Measurements from ENCODE around the gene NTN3. TPM values are rescaled to one million over a fixed set of nuclear protein-coding genes. Genes with fewer than 3 reads are reported as not detected.

NTN3 gene
- total and polyA plus RNA-seq, 2 donors from 2014 or later = 0.28 TPM; not detected in 1

DNA sequence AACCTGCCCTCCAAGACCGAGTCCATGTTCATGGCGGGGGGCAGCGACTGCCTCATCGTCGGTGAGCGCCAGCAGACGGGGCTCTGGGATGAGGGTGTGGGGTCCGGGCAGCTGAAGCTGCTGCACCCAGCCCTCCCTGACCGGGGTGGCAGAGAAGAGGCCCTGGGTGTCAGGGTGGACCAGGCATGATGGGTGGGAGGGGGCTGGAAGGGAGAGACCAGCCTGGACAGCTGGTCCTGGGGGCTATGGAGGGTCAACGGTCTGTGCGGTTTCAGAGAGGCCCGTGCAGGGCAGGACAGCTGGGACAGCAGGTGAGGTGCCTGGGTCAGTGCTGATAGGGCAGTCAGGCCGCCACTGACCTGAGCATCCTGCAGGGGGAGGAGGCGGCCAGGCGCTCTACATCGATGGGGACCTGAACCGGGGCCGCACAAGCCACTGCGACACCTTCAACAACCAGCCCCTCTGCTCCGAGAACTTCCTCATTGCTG is 29.4 kb downstream of the NTN3 start:
- TF ChIP-seq, protein P1, sequence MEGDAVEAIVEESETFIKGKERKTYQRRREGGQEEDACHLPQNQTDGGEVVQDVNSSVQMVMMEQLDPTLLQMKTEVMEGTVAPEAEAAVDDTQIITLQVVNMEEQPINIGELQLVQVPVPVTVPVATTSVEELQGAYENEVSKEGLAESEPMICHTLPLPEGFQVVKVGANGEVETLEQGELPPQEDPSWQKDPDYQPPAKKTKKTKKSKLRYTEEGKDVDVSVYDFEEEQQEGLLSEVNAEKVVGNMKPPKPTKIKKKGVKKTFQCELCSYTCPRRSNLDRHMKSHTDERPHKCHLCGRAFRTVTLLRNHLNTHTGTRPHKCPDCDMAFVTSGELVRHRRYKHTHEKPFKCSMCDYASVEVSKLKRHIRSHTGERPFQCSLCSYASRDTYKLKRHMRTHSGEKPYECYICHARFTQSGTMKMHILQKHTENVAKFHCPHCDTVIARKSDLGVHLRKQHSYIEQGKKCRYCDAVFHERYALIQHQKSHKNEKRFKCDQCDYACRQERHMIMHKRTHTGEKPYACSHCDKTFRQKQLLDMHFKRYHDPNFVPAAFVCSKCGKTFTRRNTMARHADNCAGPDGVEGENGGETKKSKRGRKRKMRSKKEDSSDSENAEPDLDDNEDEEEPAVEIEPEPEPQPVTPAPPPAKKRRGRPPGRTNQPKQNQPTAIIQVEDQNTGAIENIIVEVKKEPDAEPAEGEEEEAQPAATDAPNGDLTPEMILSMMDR (IDR thresholded peaks at IDR 0.05; ENCODE audit: borderline replicate concordance, extremely low read depth, insufficient read depth) = no peak
- DNase-seq (peak in 2 of 5 donors; percentile 61 to 74), FAIRE-seq (no peak)
- H3K27ac ChIP-seq (ENCODE audit: low read depth in 2 of 2, low read length in 2 of 2) = peak overlapping the region; percentile 41 to 50
- peak overlapping the region in 1 of 3 donors; percentile 67 for H3K4me3 ChIP-seq (ENCODE audit: low read length in 3 of 3)
- H3K9me3 ChIP-seq (ENCODE audit: control insufficient read depth in 2 of 3, insufficient read depth in 1 of 3, low read length in 3 of 3) = no peaks in the 10 kb centered on the region
- H3K9ac ChIP-seq (ENCODE audit: low read length in 3 of 3) = peak overlapping the region in 1 of 3 donors; percentile 26
- H3K27me3 ChIP-seq (ENCODE audit: control insufficient read depth, insufficient read depth, low read length) = no peaks in the 10 kb centered on the region
- H3K4me1 ChIP-seq (ENCODE audit: control insufficient read depth in 2 of 3, insufficient read depth in 2 of 3, low read depth in 1 of 3, low read length in 3 of 3) = peaks cover 0 to 54% (median 9%) of the 10 kb centered on the region in 3 donors
- intact Hi-C loops (cut with DNase I) = no loop called here
- no peaks in the 10 kb centered on the region for H3K36me3 ChIP-seq (ENCODE audit: control insufficient read depth in 2 of 3, insufficient read depth in 3 of 3, low read length in 3 of 3)

DNA sequence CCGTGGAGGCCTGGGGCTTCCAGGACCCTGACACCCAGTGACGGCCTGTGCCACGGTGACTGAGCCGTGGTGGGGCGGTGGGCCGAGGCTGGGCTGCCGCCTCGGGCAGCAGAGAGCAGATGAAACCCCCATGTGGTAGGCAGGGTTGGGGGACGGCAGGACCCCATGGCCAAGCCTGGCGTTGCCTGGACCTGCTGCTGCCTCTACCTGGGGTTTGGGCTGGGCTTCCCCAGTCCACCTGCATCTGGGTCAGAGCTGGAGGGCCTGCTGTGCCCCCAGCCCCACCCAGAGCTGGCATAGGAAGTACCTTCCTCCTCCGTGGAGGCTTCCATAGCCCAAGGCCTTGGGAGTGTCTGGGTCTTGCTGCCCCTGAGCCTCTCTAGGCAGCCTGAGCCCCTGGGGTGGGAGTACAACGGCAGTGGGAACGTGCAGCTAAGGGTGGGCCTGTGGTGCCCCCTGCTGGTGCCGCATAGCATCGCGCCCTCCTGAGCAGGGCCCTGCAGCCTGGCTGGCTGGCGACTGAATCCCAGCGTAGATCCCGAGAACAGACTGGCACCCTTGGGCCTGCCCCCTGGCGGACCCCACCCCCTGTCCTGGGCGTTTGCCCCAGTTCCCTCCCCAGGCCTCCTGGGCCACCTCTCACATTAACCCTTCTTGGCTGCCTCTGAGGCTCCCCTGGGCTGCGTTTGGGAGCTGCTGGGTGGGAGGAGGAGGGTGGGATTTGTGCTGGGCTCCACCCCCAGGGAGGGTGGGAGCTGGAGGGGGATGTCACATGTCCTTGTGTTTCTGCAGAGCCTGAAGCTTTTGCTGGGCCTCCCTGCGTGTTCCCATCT is 30.0 kb downstream of the NTN3 start:
- peak overlapping the region in 2 of 3 donors; percentile 16 to 67 for H3K4me3 ChIP-seq (ENCODE audit: low read length in 3 of 3)
- H3K9ac ChIP-seq (ENCODE audit: low read length in 3 of 3) = peak overlapping the region in 1 of 3 donors; percentile 26
- peaks cover 0 to 54% (median 9%) of the 10 kb centered on the region in 3 donors for H3K4me1 ChIP-seq (ENCODE audit: control insufficient read depth in 2 of 3, insufficient read depth in 2 of 3, low read depth in 1 of 3, low read length in 3 of 3)
- H3K27me3 ChIP-seq (ENCODE audit: control insufficient read depth, insufficient read depth, low read length) = no peaks in the 10 kb centered on the region
- FAIRE-seq (no peak), DNase-seq (peak; percentile 94 to 96 (median 95))
- H3K9me3 ChIP-seq (ENCODE audit: control insufficient read depth in 2 of 3, insufficient read depth in 1 of 3, low read length in 3 of 3) = no peaks in the 10 kb centered on the region
- intact Hi-C loops (cut with DNase I) = no loop called here
- H3K27ac ChIP-seq (ENCODE audit: low read depth in 2 of 2, low read length in 2 of 2) = peak overlapping the region; percentile 41 to 50
- TF ChIP-seq, protein P1 (IDR thresholded peaks at IDR 0.05; ENCODE audit: borderline replicate concordance, extremely low read depth, insufficient read depth) = peak; percentile 98
- H3K36me3 ChIP-seq (ENCODE audit: control insufficient read depth in 2 of 3, insufficient read depth in 3 of 3, low read length in 3 of 3) = no peaks in the 10 kb centered on the region

DNA sequence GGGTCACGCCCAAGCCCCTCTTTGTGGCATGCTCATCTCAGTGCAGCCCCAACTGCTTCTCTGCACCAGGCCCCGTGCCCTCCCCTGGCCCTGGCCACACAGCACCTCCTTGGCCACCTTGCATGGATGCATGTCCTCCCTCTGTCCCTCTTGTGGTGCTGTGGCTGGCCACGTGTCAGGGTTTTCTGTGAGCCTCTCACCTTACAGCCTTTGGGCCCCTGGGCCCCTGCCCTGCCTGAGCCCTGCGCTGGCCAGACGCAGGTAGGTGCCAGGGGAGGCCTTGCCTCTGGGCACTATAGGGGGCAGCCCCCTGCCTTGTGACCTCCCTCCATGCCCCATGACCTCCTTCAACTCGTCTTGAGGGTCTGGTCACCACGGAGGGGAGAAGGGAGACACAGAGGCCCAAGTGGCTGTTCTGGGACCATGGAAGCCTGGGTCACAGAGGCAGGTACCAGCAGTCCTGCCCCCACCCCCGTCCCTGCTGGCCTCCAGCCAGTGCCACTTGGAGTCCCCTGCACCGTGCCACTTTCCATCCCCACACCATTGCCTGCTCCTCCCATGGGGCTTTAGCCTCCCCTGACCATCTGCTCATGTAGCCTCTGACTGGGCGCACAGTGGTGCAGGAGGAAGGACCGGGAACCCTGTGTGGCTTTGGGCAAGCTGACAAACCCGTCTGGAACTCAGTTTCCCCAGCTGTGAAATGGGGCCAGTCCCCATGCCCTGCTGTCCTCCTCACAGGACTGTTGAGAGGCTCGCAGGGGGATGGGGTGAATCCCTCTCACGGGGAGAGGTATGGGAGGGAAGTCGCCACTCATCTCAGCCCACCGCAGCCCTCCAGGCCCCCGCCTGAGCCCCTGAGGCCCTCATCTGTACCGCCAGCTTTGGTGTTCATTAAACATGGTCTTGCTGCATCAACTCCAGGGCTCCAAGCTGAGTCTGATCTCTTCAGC is 31.1 kb downstream of the NTN3 start:
- H3K27me3 ChIP-seq (ENCODE audit: control insufficient read depth, insufficient read depth, low read length) = no peaks in the 10 kb centered on the region
- peak in 2 of 5 donors; percentile 65 to 79 for DNase-seq
- no peaks in the 10 kb centered on the region for H3K9me3 ChIP-seq (ENCODE audit: control insufficient read depth in 2 of 3, insufficient read depth in 1 of 3, low read length in 3 of 3)
- FAIRE-seq = no peak
- intact Hi-C loops (cut with DNase I) = no loop called here
- peak overlapping the region; percentile 11 to 67 (median 36) for H3K4me3 ChIP-seq (ENCODE audit: low read length in 3 of 3)
- H3K27ac ChIP-seq (ENCODE audit: low read depth in 2 of 2, low read length in 2 of 2) = peak overlapping the region; percentile 9 to 68
- H3K9ac ChIP-seq (ENCODE audit: low read length in 3 of 3) = peak overlapping the region in 1 of 3 donors; percentile 58
- no peaks in the 10 kb centered on the region for H3K36me3 ChIP-seq (ENCODE audit: control insufficient read depth in 2 of 3, insufficient read depth in 3 of 3, low read length in 3 of 3)
- H3K4me1 ChIP-seq (ENCODE audit: control insufficient read depth in 2 of 3, insufficient read depth in 2 of 3, low read depth in 1 of 3, low read length in 3 of 3) = peaks cover 0 to 46% (median 9%) of the 10 kb centered on the region in 3 donors
- TF ChIP-seq, protein P1 (IDR thresholded peaks at IDR 0.05; ENCODE audit: borderline replicate concordance, extremely low read depth, insufficient read depth) = no peak

Data from kidney (tissue), 14 donors.